Esophagus muscularis mucosa (tissue), 4 donors: ENCODE measurements around the gene PPFIBP1. TPM values are rescaled to one million over a fixed set of nuclear protein-coding genes. Genes with fewer than 3 reads are reported as not detected.
A peak's percentile ranks its signal among the peaks of the same experiment; 100 is the strongest.

ENCODE experiments used
- DNase-seq: peaks from one replicate; pipeline ENCODE4 v3.0.0-alpha.2; 2017; ENCODE audit errors: extremely low spot score
- H3K27ac ChIP-seq, 4 donors: fragments of 200-600 bp; sonication (generic); replicated peaks in 1 of 4; 1 replicate in 3 of 4; 2 replicates in 1 of 4; pipeline ENCODE4 v1.5.1; 2016 to 2019; ENCODE audit warnings: mild to moderate bottlenecking in 1 of 4
- H3K27me3 ChIP-seq, 4 donors: fragments of 200-600 bp; sonication (generic); one replicate each; pipeline versions ENCODE4 v1.5.1 to v1.6.0; 2016 to 2019
- H3K36me3 ChIP-seq, 4 donors: fragments of 200-600 bp; sonication (generic); one replicate each; pipeline ENCODE4 v1.5.1; 2016 to 2019
- H3K4me1 ChIP-seq, 4 donors: fragments of 200-600 bp; sonication (generic); one replicate each; pipeline ENCODE4 v1.5.1; 2016 to 2019
- H3K4me3 ChIP-seq, 4 donors: fragments of 200-600 bp; sonication (generic); 1 replicate in 2 of 4; 2 replicates in 2 of 4; pipeline ENCODE4 v1.5.1; 2016 to 2019; ENCODE audit warnings: mild to moderate bottlenecking in 4 of 4, moderate library complexity in 1 of 4
- H3K9me3 ChIP-seq, 4 donors: fragments of 200-600 bp; sonication (generic); 1 replicate in 3 of 4; 2 replicates in 1 of 4; pipeline ENCODE4 v1.5.1; 2016 to 2019
- CTCF ChIP-seq, 3 experiments: fragments of 200-600 bp in 2 of 3; fragments of 450-650 bp in 1 of 3; sonication (generic) in 2 of 3; IDR thresholded peaks; one replicate each; pipeline ENCODE4 v1.5.1; 2017 to 2019; ENCODE audit warnings: antibody characterized with exemption in 3 of 3, mild to moderate bottlenecking in 2 of 3, moderate library complexity in 1 of 3
- EP300 ChIP-seq: sonication (generic); formaldehyde crosslinking; IDR thresholded peaks from one replicate; pipeline ENCODE4 v1.6.1; 2017; ENCODE audit warnings: antibody characterized with exemption
- POLR2A ChIP-seq: fragments of 450-650 bp; IDR thresholded peaks from one replicate; pipeline ENCODE4 v1.6.1; 2017; ENCODE audit warnings: antibody characterized with exemption, moderate library complexity, mild to moderate bottlenecking, low read depth
- POLR2AphosphoS5 ChIP-seq, 2 donors: sonication (generic); formaldehyde crosslinking; IDR thresholded peaks; one replicate each; pipeline ENCODE4 v1.6.1; 2017; ENCODE audit warnings: antibody characterized with exemption in 2 of 2
- WGBS: methylation state at CpG from one replicate; pipeline ENCODE4 v1.1.5; 2018; 5-methylcytosine and 5-hydroxymethylcytosine counted together
- intact Hi-C: fragments of 100-400 bp; cut with DNase I; formaldehyde crosslinking; loops from one replicate; pipeline ENCODE4 v1.15.1; 2023
- total RNA-seq, 4 donors: library from RNA; depleted of rRNA; stranded (reverse); fragments of >200 nt; gene quantifications; one replicate each; pipeline versions ENCODE4 v1.1.0 to v1.2.1, GENCODE V29; 2016

The PPFIBP1 gene
- total RNA-seq, 4 donors from 2014 or later: 53.2 to 79.0 (median 66.5) TPM

DNA sequence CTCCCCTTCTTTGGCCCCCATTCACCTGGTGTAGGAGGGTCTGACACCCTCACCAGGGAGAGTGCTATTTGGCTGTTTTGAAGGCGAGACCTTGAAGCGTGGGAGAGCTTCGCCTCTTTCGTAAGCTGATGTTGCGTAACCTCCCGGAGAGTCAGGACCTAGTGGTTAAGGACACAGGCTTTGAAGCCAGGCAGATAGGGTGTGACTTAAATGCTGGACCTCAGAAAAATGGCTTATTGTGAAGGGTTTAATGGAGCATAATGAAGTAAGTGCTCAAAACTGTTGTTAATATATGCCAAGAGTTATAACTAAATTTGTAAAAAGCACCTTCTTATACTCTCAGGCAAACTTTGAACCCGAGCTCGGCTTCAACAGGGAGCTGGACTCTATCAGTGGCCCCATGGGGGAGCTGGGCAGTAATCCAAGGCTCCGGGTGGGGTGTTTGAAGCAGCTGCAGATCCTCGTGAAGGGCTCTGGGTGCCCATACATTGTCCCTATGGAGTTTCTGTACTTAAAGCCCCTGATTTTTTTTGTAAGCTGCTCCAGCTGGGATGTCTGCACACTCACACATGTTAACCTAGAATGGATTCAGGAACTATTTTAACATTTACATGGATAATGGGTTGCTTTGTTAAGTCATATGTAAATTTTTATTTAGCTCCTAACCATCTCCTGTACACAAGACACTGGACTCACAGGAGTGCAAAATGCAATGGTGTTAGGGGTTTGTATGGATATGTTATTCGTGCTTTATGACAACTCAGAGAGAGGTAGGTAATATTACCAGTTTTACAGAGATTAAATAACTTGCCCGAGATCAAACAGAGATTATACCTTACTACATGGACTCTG lies 26.0 kb downstream of the PPFIBP1 start:
- TF ChIP-seq EP300 (no peak), POLR2A (peak; percentile 15), CTCF (IDR thresholded peaks at IDR 0.05) (no peak), POLR2AphosphoS5 (IDR thresholded peaks at IDR 0.05) (peak; percentile 30 to 70)
- H3K27ac ChIP-seq: peak overlapping the region; percentile 62 to 77 (median 70)
- H3K27me3 ChIP-seq: no peaks in the 10 kb centered on the region
- H3K4me3 ChIP-seq: peak overlapping the region in 2 of 4 donors; percentile 19 to 29
- intact Hi-C loops: no loop called here
- DNase-seq: peak; percentile 95
- H3K4me1 ChIP-seq: peaks cover 77 to 97% (median 83%) of the 10 kb centered on the region in 4 donors
- WGBS: 21% methylated on average over 12 of the region's 12 CpGs
- no peaks in the 10 kb centered on the region for H3K36me3 ChIP-seq
- H3K9me3 ChIP-seq: no peaks in the 10 kb centered on the region

DNA sequence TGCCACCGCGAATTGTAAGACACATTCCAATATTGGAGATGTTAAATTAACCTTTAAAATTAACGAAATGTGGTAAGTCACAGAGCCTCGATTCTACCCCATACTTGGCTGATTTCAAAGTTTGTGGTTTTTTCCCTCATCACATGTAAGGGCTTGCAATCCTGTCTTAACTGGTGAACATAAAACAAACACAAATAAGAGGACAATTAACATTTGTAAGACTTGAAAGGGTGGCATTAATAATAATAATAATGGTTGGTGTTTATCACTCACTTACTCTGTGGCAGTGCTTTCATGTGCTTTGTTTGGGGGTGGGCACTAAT lies 26.6 kb downstream of the PPFIBP1 start:
- DNase-seq: no peak
- no peak for TF ChIP-seq POLR2AphosphoS5 (IDR thresholded peaks at IDR 0.05)
- H3K27me3 ChIP-seq: no peaks in the 10 kb centered on the region
- no peak overlapping the region for H3K4me3 ChIP-seq
- no peaks in the 10 kb centered on the region for H3K36me3 ChIP-seq
- H3K27ac ChIP-seq: peak overlapping the region in 2 of 4 donors; percentile 62 to 77
- WGBS: 83% methylated on average over 4 of the region's 4 CpGs
- intact Hi-C loops: no loop called here
- no peaks in the 10 kb centered on the region for H3K9me3 ChIP-seq
- peaks cover 77 to 97% (median 84%) of the 10 kb centered on the region in 4 donors for H3K4me1 ChIP-seq

- intact Hi-C loops: no loop called here
- Histone ChIP-seq H3K4me3 (no peak overlapping the region), H3K4me1 (peaks cover 80 to 97% (median 87%) of the 10 kb centered on the region in 4 donors), H3K9me3 (no peaks in the 10 kb centered on the region), H3K27ac (peak overlapping the region; percentile 21 to 77 (median 54)), H3K36me3 (no peaks in the 10 kb centered on the region), H3K27me3 (no peaks in the 10 kb centered on the region)
- no peak for TF ChIP-seq POLR2AphosphoS5 (IDR thresholded peaks at IDR 0.05)
- no peak for TF ChIP-seq CTCF (IDR thresholded peaks at IDR 0.05)
- TF ChIP-seq EP300: no peak
- TF ChIP-seq POLR2A: no peak
- 42% methylated on average over 8 of the region's 9 CpGs for WGBS
- no peak for DNase-seq
Observed at GRCh38 chr12:27551172-27551840, 27.3 kb downstream of the PPFIBP1 start.

- H3K4me3 ChIP-seq: no peak overlapping the region
- no peak for DNase-seq
- H3K27ac ChIP-seq: peak overlapping the region in 2 of 4 donors; percentile 68 to 77
- intact Hi-C loops: no loop called here
- WGBS: 74% methylated on average over 6 of the region's 6 CpGs
- no peaks in the 10 kb centered on the region for H3K27me3 ChIP-seq
- H3K9me3 ChIP-seq: no peaks in the 10 kb centered on the region
- peaks cover 90 to 100% (median 95%) of the 10 kb centered on the region in 4 donors for H3K4me1 ChIP-seq
- no peaks in the 10 kb centered on the region for H3K36me3 ChIP-seq
- TF ChIP-seq POLR2A: no peak
- no peak for TF ChIP-seq CTCF (IDR thresholded peaks at IDR 0.05)
- no peak for TF ChIP-seq POLR2AphosphoS5 (IDR thresholded peaks at IDR 0.05)
- no peak for TF ChIP-seq EP300
Observed at GRCh38 chr12:27552235-27552634, 28.2 kb downstream of the PPFIBP1 start.

DNA sequence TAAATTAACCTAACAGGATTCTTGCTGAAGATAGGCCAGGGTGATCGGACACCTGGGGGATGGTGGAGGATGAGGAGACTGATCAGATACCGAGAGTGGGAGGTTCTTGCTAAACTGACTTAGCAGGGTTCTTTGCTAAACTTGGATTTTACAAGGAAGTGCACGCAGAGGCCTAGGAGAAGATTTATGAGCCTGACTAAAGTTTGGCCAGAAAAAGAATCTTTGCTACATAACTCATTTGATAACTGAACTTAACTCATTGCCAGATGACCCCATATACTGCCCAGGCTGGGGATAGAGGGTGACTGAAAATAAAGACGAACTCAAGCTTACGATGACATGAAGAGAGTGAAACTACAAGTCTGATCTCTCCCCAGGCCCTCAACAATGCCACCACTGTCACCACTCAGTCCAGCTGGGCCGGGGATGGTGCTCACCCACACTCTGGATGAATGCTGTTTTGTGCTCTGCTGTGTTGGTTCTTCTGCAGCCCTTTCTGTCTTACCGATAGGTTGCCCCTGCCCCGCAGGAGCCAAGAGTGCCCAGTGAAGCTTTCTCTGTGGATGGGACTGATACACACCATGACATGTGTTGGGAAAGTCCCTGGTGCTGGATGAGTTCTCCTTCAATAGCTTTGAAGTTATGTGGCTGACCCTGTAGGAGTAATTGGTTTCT lies 29.0 kb downstream of the PPFIBP1 start:
- Histone ChIP-seq H3K4me3 (no peak overlapping the region), H3K9me3 (no peaks in the 10 kb centered on the region), H3K27me3 (no peaks in the 10 kb centered on the region), H3K27ac (peak overlapping the region in 3 of 4 donors; percentile 68 to 77 (median 71)), H3K4me1 (peaks cover 92 to 96% (median 94%) of the 10 kb centered on the region in 4 donors), H3K36me3 (no peaks in the 10 kb centered on the region)
- intact Hi-C loops: no loop called here
- WGBS: 85% methylated on average over 8 of the region's 8 CpGs
- no peak for DNase-seq
- TF ChIP-seq CTCF (IDR thresholded peaks at IDR 0.05): no peak
- no peak for TF ChIP-seq POLR2AphosphoS5 (IDR thresholded peaks at IDR 0.05)
- no peak for TF ChIP-seq POLR2A
- no peak for TF ChIP-seq EP300
